Measurements from ENCODE around the gene ZC3H4.

ZC3H4 gene

GRCh38 chr19:47110521-47111005 lies 3.0 kb downstream of the ZC3H4 start:
- peak; percentile 64 for DNase-seq (ENCODE audit: low read depth)
- TF ChIP-seq CTCF (IDR thresholded peaks at IDR 0.05; ENCODE audit: low read depth, low read length) (no peak), MYC (IDR thresholded peaks at IDR 0.05; ENCODE audit: low read depth, low read length) (no peak), POLR2A (IDR thresholded peaks at IDR 0.05; ENCODE audit: extremely low read depth, insufficient read length) (no peak), MAX (IDR thresholded peaks at IDR 0.05; ENCODE audit: low read depth, low read length) (no peak)
- peak overlapping the region; percentile 77 for H3K4me3 ChIP-seq (ENCODE audit: low read depth, low read length)

- DNase-seq (ENCODE audit: low read depth) = peak; percentile 90
- TF ChIP-seq MAX (IDR thresholded peaks at IDR 0.05; ENCODE audit: low read depth, low read length) (no peak), CTCF (IDR thresholded peaks at IDR 0.05; ENCODE audit: low read depth, low read length) (no peak), POLR2A (IDR thresholded peaks at IDR 0.05; ENCODE audit: extremely low read depth, insufficient read length) (no peak), MYC (IDR thresholded peaks at IDR 0.05; ENCODE audit: low read depth, low read length) (no peak)
- peak overlapping the region; percentile 77 for H3K4me3 ChIP-seq (ENCODE audit: low read depth, low read length)
Measured at GRCh38 chr19:47109541-47110375, 3.8 kb downstream of the ZC3H4 start.

GRCh38 chr19:47109177-47109540 lies 4.4 kb downstream of the ZC3H4 start:
- DNase-seq (ENCODE audit: low read depth) = no peak
- peak overlapping the region; percentile 77 for H3K4me3 ChIP-seq (ENCODE audit: low read depth, low read length)
- TF ChIP-seq MAX (IDR thresholded peaks at IDR 0.05; ENCODE audit: low read depth, low read length) (no peak), CTCF (IDR thresholded peaks at IDR 0.05; ENCODE audit: low read depth, low read length) (no peak), POLR2A (IDR thresholded peaks at IDR 0.05; ENCODE audit: extremely low read depth, insufficient read length) (no peak), MYC (IDR thresholded peaks at IDR 0.05; ENCODE audit: low read depth, low read length) (no peak)

- peak; percentile 40 for DNase-seq (ENCODE audit: low read depth)
- TF ChIP-seq CTCF (IDR thresholded peaks at IDR 0.05; ENCODE audit: low read depth, low read length) (no peak), MAX (IDR thresholded peaks at IDR 0.05; ENCODE audit: low read depth, low read length) (no peak), POLR2A (IDR thresholded peaks at IDR 0.05; ENCODE audit: extremely low read depth, insufficient read length) (no peak), MYC (IDR thresholded peaks at IDR 0.05; ENCODE audit: low read depth, low read length) (no peak)
- no peak overlapping the region for H3K4me3 ChIP-seq (ENCODE audit: low read depth, low read length)
Measured at GRCh38 chr19:47107953-47108746, 5.4 kb downstream of the ZC3H4 start.

GRCh38 chr19:47107202-47107952 lies 6.2 kb downstream of the ZC3H4 start:
- DNase-seq (ENCODE audit: low read depth) = peak; percentile 72
- no peak overlapping the region for H3K4me3 ChIP-seq (ENCODE audit: low read depth, low read length)
- TF ChIP-seq POLR2A (IDR thresholded peaks at IDR 0.05; ENCODE audit: extremely low read depth, insufficient read length) = no peak
- no peak for TF ChIP-seq CTCF (IDR thresholded peaks at IDR 0.05; ENCODE audit: low read depth, low read length)
- no peak for TF ChIP-seq MYC (IDR thresholded peaks at IDR 0.05; ENCODE audit: low read depth, low read length)
- no peak for TF ChIP-seq MAX (IDR thresholded peaks at IDR 0.05; ENCODE audit: low read depth, low read length)

Measured in NB4 (cell line).